Cardiac muscle cell (in vitro differentiated cells and primary cell): ENCODE data around the gene ABO. TPM values are rescaled to one million over a fixed set of nuclear protein-coding genes. Genes with fewer than 3 reads are reported as not detected.
"Not testable (repeated sequence)": the region's sequence is repeated elsewhere in the genome, so short reads cannot be mapped to it uniquely, and the experiment has no call there.

Experiments used
- DNase-seq, 2 donors: peaks; one replicate each; pipeline versions ENCODE4 v3.0.0 to v3.0.0-alpha.2; 2010 to 2017; ENCODE audit warnings: low read depth in 1 of 2, low spot score in 1 of 2
- H3K27ac ChIP-seq: fragments of 200-600 bp; sonication (generic); 2 replicates; pipeline ENCODE4 v1.5.1; 2016
- H3K27me3 ChIP-seq: fragments of 200-600 bp; sonication (generic); 2 replicates; pipeline ENCODE4 v1.6.0; 2016; ENCODE audit warnings: control low read depth
- H3K36me3 ChIP-seq: fragments of 200-600 bp; sonication (generic); 2 replicates; pipeline ENCODE4 v1.5.1; 2016; ENCODE audit warnings: control low read depth
- H3K4me1 ChIP-seq: fragments of 200-600 bp; sonication (generic); 2 replicates; pipeline ENCODE4 v1.8.1; 2017; ENCODE audit warnings: low read depth, mild to moderate bottlenecking, mixed run types
- H3K4me3 ChIP-seq: fragments of 200-600 bp; sonication (generic); 2 replicates; pipeline ENCODE4 v1.5.1; 2016; ENCODE audit warnings: mild to moderate bottlenecking
- H3K9me3 ChIP-seq: fragments of 200-600 bp; sonication (generic); 2 replicates; pipeline ENCODE4 v1.5.1; 2017; ENCODE audit warnings: low read depth, mild to moderate bottlenecking, control low read depth
- polyA plus RNA-seq: library from polyadenylated mRNA; unstranded; fragments of >200 nt; fragmentation: Nextera tagmentation; extraction: Ambion mirVana; gene quantifications from 2 replicates; pipeline ENCODE4 v1.2.1, GENCODE V29; 2016
- total RNA-seq: library from RNA; depleted of rRNA; stranded (reverse); fragments of >200 nt; gene quantifications from 2 replicates; pipeline ENCODE4 v1.2.3, GENCODE V29; 2016
- TF ChIP-seq, protein P1 (sequence below): IDR thresholded peaks from 2 replicates; pipeline ENCODE4 v1.5.1; 2012; ENCODE audit warnings: low read depth, mild to moderate bottlenecking, low read length

The ABO gene
- total and polyA plus RNA-seq, 2 experiments from 2014 or later: 0.30 TPM; not detected in 1

- Histone ChIP-seq H3K36me3 (no peaks in the 10 kb centered on the region), H3K9me3 (no peaks in the 10 kb centered on the region), H3K4me1 (no peaks in the 10 kb centered on the region), H3K4me3 (no peak overlapping the region), H3K27ac (no peak overlapping the region), H3K27me3 (no peaks in the 10 kb centered on the region)
- TF ChIP-seq, protein P1, sequence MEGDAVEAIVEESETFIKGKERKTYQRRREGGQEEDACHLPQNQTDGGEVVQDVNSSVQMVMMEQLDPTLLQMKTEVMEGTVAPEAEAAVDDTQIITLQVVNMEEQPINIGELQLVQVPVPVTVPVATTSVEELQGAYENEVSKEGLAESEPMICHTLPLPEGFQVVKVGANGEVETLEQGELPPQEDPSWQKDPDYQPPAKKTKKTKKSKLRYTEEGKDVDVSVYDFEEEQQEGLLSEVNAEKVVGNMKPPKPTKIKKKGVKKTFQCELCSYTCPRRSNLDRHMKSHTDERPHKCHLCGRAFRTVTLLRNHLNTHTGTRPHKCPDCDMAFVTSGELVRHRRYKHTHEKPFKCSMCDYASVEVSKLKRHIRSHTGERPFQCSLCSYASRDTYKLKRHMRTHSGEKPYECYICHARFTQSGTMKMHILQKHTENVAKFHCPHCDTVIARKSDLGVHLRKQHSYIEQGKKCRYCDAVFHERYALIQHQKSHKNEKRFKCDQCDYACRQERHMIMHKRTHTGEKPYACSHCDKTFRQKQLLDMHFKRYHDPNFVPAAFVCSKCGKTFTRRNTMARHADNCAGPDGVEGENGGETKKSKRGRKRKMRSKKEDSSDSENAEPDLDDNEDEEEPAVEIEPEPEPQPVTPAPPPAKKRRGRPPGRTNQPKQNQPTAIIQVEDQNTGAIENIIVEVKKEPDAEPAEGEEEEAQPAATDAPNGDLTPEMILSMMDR: no peak
- no peak for DNase-seq
These were observed 47.6 kb downstream of the ABO start for GRCh38 chr9:133227242-133227860.

- H3K36me3 ChIP-seq: no peaks in the 10 kb centered on the region
- H3K27me3 ChIP-seq: no peaks in the 10 kb centered on the region
- H3K27ac ChIP-seq: no peak overlapping the region
- DNase-seq: no peak
- H3K4me3 ChIP-seq: no peak overlapping the region
- H3K9me3 ChIP-seq: no peaks in the 10 kb centered on the region
- H3K4me1 ChIP-seq: no peaks in the 10 kb centered on the region
- TF ChIP-seq, protein P1: no peak
These were observed 48.5 kb downstream of the ABO start for GRCh38 chr9:133226219-133227171.

DNA sequence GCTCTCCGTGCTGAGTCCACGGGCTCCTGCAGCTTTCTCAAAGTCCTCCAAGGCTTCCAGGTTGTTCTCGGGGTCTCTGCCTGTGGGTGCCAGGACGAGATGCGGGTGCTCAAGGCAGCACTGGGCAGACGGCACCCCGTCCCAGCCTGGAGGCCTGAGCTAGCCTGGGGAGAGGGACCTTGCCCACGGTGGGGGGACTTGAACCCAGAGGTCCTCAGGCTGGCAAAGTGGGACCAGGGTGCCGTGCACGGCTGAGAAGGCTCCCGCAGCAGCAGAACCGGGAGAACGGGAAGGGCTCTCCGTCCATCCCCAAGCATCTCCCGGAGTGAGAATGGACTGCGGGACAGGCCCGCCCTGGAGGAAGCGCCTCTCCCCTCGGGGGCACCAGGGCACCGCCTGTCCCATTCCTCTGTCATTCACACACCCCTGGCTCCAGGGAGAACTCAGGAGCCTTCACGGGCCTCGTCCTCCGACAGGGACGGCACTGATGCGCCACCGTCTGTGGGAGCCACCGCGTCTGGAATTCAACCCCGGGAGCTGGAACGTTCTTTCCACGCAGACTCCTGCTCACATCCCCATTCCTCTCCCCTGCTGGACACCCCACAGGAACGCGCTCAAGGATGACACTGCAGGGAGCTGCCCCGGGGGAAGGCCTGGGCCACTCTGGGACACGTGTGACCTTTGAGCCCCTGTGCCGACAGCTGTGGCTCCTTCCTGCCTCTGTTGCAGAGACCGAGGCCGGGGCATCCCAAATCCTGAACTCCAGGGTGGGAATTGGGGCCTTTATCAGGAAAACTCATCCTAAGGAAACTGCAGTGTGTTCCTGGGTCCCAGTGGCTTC, 49.6 kb downstream of the ABO start:
- no peak for DNase-seq
- Histone ChIP-seq H3K36me3 (no peaks in the 10 kb centered on the region), H3K9me3 (no peaks in the 10 kb centered on the region), H3K27ac (no peak overlapping the region), H3K4me1 (no peaks in the 10 kb centered on the region), H3K4me3 (no peak overlapping the region), H3K27me3 (no peaks in the 10 kb centered on the region)
- TF ChIP-seq, protein P1: no peak

GRCh38 chr9:133224762-133225161, 50.2 kb downstream of the ABO start:
- no peaks in the 10 kb centered on the region for H3K9me3 ChIP-seq
- no peaks in the 10 kb centered on the region for H3K36me3 ChIP-seq
- TF ChIP-seq, protein P1: no peak
- no peaks in the 10 kb centered on the region for H3K4me1 ChIP-seq
- H3K4me3 ChIP-seq: no peak overlapping the region
- DNase-seq: no peak
- H3K27ac ChIP-seq: no peak overlapping the region
- H3K27me3 ChIP-seq: no peaks in the 10 kb centered on the region

GRCh38 chr9:133223159-133223756, 51.7 kb downstream of the ABO start:
- not testable (repeated sequence) for H3K4me1 ChIP-seq, H3K4me3 ChIP-seq, DNase-seq, H3K9me3 ChIP-seq, H3K36me3 ChIP-seq, H3K27ac ChIP-seq, H3K27me3 ChIP-seq

DNA sequence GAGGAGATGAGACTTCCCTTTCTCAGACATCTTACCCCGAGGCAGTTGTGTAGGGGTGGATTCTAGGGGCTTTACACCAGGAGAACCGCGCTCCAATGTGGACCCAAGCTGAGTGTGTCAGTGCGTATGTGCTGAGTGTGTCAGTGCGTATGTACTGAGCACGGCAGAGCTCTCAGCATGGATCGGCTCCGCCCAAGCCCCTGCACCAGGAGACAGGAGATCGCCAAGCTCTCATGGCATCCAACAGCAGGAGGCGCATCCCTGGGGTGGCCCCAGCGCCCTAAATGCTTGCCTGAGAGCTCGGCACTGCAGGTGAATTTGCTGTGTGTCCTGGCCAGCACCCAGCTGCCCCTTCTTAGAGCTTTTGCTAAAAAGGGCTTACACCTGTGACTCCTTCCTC, 53.0 kb downstream of the ABO start:
- not testable (repeated sequence) for H3K9me3 ChIP-seq, DNase-seq, H3K27ac ChIP-seq

More for the DNA sequence above, 53.0 kb downstream of the ABO start:
- H3K4me1 ChIP-seq, H3K36me3 ChIP-seq, H3K4me3 ChIP-seq, H3K27me3 ChIP-seq: not testable (repeated sequence)
